Fibroblast of villous mesenchyme (primary cell): ENCODE measurements around the gene SLC7A10. TPM values are rescaled to one million over a fixed set of nuclear protein-coding genes. Genes with fewer than 3 reads are reported as not detected.

Experiments used
- DNase-seq: peaks from one replicate; pipeline ENCODE4 v3.0.0-alpha.2; 2010; ENCODE audit warnings: low read depth
- H3K4me3 ChIP-seq: 2 replicates; pipeline ENCODE4 v1.5.1; 2011; ENCODE audit warnings: low read depth, mild to moderate bottlenecking, low read length
- total RNA-seq: library from RNA; depleted of rRNA; stranded (reverse); fragments of >200 nt; gene quantifications from 2 replicates; pipeline ENCODE4 v1.2.3, GENCODE V29; 2012
- TF ChIP-seq, protein P1 (sequence below): IDR thresholded peaks from 2 replicates; pipeline ENCODE4 v1.5.1; 2012; ENCODE audit warnings: low read depth, mild to moderate bottlenecking, low read length; ENCODE audit not compliant: insufficient read depth

The SLC7A10 gene
- total RNA-seq, 1 donor, result not detected

- TF ChIP-seq, protein P1, sequence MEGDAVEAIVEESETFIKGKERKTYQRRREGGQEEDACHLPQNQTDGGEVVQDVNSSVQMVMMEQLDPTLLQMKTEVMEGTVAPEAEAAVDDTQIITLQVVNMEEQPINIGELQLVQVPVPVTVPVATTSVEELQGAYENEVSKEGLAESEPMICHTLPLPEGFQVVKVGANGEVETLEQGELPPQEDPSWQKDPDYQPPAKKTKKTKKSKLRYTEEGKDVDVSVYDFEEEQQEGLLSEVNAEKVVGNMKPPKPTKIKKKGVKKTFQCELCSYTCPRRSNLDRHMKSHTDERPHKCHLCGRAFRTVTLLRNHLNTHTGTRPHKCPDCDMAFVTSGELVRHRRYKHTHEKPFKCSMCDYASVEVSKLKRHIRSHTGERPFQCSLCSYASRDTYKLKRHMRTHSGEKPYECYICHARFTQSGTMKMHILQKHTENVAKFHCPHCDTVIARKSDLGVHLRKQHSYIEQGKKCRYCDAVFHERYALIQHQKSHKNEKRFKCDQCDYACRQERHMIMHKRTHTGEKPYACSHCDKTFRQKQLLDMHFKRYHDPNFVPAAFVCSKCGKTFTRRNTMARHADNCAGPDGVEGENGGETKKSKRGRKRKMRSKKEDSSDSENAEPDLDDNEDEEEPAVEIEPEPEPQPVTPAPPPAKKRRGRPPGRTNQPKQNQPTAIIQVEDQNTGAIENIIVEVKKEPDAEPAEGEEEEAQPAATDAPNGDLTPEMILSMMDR, result peak; percentile 23
- peak overlapping the region; percentile 88 for H3K4me3 ChIP-seq
- DNase-seq, result peak; percentile 99
These were observed 48.8 kb downstream of the SLC7A10 start for GRCh38 chr19:33176670-33177416.

DNA sequence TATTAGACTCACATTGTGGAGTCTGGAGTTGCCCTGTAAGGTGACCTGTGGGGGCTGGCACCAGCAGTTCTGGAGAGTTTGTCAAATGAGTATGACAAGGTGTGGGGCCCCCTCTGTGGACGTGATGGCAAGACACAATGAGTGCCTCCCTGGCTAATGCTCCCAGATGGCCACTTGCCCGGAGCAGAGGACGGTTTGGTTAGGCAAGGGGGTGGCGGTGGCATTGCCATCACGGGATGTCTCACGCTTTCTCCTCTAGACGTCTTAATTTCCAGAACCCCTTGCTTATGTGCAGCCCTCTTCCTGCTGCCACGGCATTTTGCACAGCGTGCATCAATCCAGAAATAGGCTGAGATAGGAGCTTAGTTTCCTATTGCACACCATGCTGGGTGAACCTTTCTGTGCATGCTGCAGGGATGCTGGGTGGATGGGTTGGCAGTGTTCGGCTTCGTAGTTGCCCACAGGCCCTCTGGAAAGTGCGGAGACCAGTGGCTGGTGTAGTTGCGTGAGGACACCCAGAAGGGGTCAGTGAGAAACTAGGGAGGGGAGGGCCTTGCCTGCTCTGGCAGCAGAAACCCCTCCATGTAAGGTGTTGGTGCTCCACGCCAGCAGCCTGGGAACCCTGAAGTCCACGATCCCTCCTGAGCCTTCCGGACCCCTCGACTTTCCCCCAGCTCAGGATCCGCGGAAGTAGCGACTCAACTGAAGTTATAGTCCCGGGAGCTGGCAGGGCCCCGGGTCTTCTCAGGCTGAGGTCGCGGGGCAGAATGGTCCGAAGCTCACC is 49.6 kb downstream of the SLC7A10 start:
- peak; percentile 43 for DNase-seq
- TF ChIP-seq, protein P1, result no peak

GRCh38 chr19:33175156-33175782 is 50.4 kb downstream of the SLC7A10 start:
- H3K4me3 ChIP-seq, result no peak overlapping the region
- TF ChIP-seq, protein P1, result no peak
- no peak for DNase-seq

More for the DNA sequence above, 49.6 kb downstream of the SLC7A10 start:
- peak overlapping the region; percentile 88 for H3K4me3 ChIP-seq

- TF ChIP-seq, protein P1, result no peak
- DNase-seq, result no peak
- H3K4me3 ChIP-seq, result no peak overlapping the region
These were observed 51.5 kb downstream of the SLC7A10 start for GRCh38 chr19:33174186-33174585.

DNA sequence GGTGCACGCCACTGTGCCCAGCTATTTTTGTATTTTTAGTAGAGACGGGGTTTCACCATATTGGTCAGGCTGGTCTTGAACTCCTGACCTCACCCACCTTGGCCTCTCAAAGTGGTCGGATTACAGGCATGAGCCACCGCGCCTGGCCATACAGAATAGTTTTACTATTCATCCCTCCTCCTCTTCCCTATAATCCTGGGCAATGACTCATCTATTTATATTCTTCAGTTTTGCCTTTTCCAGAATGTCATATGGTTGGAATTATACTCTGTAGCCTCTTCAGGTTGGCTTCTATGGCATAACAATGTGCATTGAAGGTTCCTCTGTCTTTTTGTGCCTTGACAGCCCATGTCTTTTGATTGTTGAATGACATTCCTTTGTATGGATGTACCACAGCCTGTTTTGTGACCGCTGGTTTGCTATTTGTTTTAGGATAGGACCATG is 53.7 kb downstream of the SLC7A10 start:
- no peak overlapping the region for H3K4me3 ChIP-seq
- peak; percentile 44 for DNase-seq
- TF ChIP-seq, protein P1, result no peak

DNA sequence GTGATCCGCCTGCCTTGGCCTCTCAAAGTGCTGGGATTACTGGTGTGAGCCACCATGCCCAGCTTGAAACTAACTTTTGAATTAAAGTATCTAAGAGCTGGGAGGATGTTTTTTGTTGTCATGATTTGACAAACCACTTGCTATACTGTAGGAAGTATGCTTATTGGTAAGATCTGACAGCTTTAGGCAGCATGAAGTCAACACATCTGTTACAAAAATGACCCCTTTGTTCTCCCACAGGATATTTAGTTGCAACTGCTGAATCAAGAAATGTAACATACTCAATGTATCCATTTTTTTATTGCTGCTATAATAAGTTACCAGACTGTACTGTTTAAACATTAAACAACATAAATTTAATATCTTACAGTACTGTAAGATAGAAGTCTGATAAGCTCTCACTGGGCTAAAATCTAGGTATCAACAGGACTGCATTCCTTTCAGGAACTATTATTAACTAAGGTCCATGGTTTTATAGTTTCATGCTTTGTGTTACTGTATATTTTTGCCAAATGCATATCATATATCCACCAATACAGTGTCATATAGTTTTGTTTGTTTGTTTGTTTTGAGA is 54.3 kb downstream of the SLC7A10 start:
- TF ChIP-seq, protein P1, result no peak
- no peak overlapping the region for H3K4me3 ChIP-seq
- DNase-seq, result no peak
